Measurements from ENCODE around the gene ATP6V0B. TPM values are rescaled to one million over a fixed set of nuclear protein-coding genes. Genes with fewer than 3 reads are reported as not detected.

ATP6V0B gene
- total and polyA plus RNA-seq, 9 of the 15 experiments (the other 6 are each of a cell fraction or from before 2014, with no cell fraction given), result 137 to 328 (median 220) TPM

- TF ChIP-seq ZNF398 (CRISPR knock-in tag; IDR thresholded peaks at IDR 0.05), result no peak
- TF ChIP-seq, protein P1, sequence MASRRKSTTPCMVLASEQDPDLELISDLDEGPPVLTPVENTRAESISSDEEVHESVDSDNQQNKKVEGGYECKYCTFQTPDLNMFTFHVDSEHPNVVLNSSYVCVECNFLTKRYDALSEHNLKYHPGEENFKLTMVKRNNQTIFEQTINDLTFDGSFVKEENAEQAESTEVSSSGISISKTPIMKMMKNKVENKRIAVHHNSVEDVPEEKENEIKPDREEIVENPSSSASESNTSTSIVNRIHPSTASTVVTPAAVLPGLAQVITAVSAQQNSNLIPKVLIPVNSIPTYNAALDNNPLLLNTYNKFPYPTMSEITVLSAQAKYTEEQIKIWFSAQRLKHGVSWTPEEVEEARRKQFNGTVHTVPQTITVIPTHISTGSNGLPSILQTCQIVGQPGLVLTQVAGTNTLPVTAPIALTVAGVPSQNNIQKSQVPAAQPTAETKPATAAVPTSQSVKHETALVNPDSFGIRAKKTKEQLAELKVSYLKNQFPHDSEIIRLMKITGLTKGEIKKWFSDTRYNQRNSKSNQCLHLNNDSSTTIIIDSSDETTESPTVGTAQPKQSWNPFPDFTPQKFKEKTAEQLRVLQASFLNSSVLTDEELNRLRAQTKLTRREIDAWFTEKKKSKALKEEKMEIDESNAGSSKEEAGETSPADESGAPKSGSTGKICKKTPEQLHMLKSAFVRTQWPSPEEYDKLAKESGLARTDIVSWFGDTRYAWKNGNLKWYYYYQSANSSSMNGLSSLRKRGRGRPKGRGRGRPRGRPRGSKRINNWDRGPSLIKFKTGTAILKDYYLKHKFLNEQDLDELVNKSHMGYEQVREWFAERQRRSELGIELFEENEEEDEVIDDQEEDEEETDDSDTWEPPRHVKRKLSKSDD (conservative IDR thresholded peaks at IDR 0.05; ENCODE audit: low read length), result no peak; the same call in 1 of the 2 replicates
- TF ChIP-seq, protein P2, sequence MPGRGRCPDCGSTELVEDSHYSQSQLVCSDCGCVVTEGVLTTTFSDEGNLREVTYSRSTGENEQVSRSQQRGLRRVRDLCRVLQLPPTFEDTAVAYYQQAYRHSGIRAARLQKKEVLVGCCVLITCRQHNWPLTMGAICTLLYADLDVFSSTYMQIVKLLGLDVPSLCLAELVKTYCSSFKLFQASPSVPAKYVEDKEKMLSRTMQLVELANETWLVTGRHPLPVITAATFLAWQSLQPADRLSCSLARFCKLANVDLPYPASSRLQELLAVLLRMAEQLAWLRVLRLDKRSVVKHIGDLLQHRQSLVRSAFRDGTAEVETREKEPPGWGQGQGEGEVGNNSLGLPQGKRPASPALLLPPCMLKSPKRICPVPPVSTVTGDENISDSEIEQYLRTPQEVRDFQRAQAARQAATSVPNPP (IDR thresholded peaks at IDR 0.05; ENCODE audit: borderline replicate concordance, insufficient read depth, insufficient read length), result no peak
- TF ChIP-seq USF2 (CRISPR knock-in tag; IDR thresholded peaks at IDR 0.05), result peak; percentile 97
- TF ChIP-seq NCOA6 (IDR thresholded peaks at IDR 0.05), result no peak
- TF ChIP-seq SIN3B (IDR thresholded peaks at IDR 0.05; ENCODE audit: low read depth), result peak; percentile 72; the same call in 1 of the 2 replicates
- TF ChIP-seq RNF219 (CRISPR knock-in tag; IDR thresholded peaks at IDR 0.05), result no peak
- no peak for TF ChIP-seq ZNF280A (IDR thresholded peaks at IDR 0.05; ENCODE audit: low read depth, partially characterized antibody)
- no peak for TF ChIP-seq SMAD1 (IDR thresholded peaks at IDR 0.05; ENCODE audit: low read depth, low read length, partially characterized antibody)
- no peak for TF ChIP-seq PCBP2 (IDR thresholded peaks at IDR 0.05; ENCODE audit: low read depth, low read length, poor library complexity, severe bottlenecking)
- peak; percentile 67; the same call in 1 of the 2 replicates for TF ChIP-seq ZNF263 (CRISPR knock-in tag; IDR thresholded peaks at IDR 0.05; ENCODE audit: borderline replicate concordance)
- no peak for TF ChIP-seq MAFG (tag; conservative IDR thresholded peaks at IDR 0.05)
- TF ChIP-seq HMG20A (CRISPR knock-in tag; conservative IDR thresholded peaks at IDR 0.05), result no peak
- TF ChIP-seq ELK1 (CRISPR knock-in tag; IDR thresholded peaks at IDR 0.05), result no peak
Observed at GRCh38 chr1:43946236-43947060, 28.3 kb upstream of the ATP6V0B start, which contains the start of gene IPO13 (continued).

All from K562 (cell line).